LoVo (cell line): ENCODE measurements around the gene SPRYD3.

ENCODE experiments used
- DNase-seq: peaks from one replicate; pipeline ENCODE4 v3.0.0-alpha.2; 2016; ENCODE audit warnings: low spot score

Gene SPRYD3

GRCh38 chr12:53062011-53062961 lies 16.9 kb downstream of the SPRYD3 start:
- no peak for DNase-seq

- DNase-seq = peak; percentile 82
Observed at GRCh38 chr12:53061404-53062010, 17.7 kb downstream of the SPRYD3 start.

GRCh38 chr12:53060721-53061276 lies 18.4 kb downstream of the SPRYD3 start:
- no peak for DNase-seq

GRCh38 chr12:53060064-53060720 lies 19.0 kb downstream of the SPRYD3 start:
- DNase-seq = no peak

- DNase-seq = no peak
Observed at GRCh38 chr12:53059434-53060063, 19.6 kb downstream of the SPRYD3 start.

GRCh38 chr12:53058674-53059433 lies 20.3 kb downstream of the SPRYD3 start:
- no peak for DNase-seq

GRCh38 chr12:53057816-53058500 lies 21.2 kb downstream of the SPRYD3 start:
- no peak for DNase-seq

- DNase-seq = no peak
Observed at GRCh38 chr12:53056901-53057300, 22.3 kb downstream of the SPRYD3 start.

- no peak for DNase-seq
Observed at GRCh38 chr12:53056296-53056695, 22.9 kb downstream of the SPRYD3 start.

- DNase-seq = no peak
Observed at GRCh38 chr12:53055471-53056266, 23.5 kb downstream of the SPRYD3 start.

GRCh38 chr12:53054112-53054878 lies 24.9 kb downstream of the SPRYD3 start:
- peak; percentile 100 for DNase-seq

- DNase-seq = peak; percentile 86
Observed at GRCh38 chr12:53053218-53054111, 25.7 kb downstream of the SPRYD3 start.

GRCh38 chr12:53052419-53053217 lies 26.6 kb downstream of the SPRYD3 start:
- DNase-seq = no peak

- DNase-seq = no peak
Observed at GRCh38 chr12:53051881-53052412, 27.2 kb downstream of the SPRYD3 start.

- DNase-seq = no peak
Observed at GRCh38 chr12:53051058-53051880, 27.9 kb downstream of the SPRYD3 start.
